AG10803 (cell line): ENCODE measurements around the gene MFAP2.
"Not testable (repeated sequence)": the region's sequence is repeated elsewhere in the genome, so short reads cannot be mapped to it uniquely, and the experiment has no call there.

Experiments used
- DNase-seq: peaks from one replicate; pipeline ENCODE4 v3.0.0; 2010; ENCODE audit warnings: low read depth
- H3K4me3 ChIP-seq: 2 replicates; pipeline ENCODE4 v1.5.1; 2011; ENCODE audit warnings: mild to moderate bottlenecking, low read length, control low read depth
- CTCF ChIP-seq: conservative IDR thresholded peaks from 2 replicates; pipeline ENCODE4 v1.5.1; 2011; ENCODE audit warnings: mild to moderate bottlenecking, low read length, control low read depth, inconsistent platforms

The MFAP2 gene

GRCh38 chr1:16929146-16930041 is 51.0 kb downstream of the MFAP2 start:
- not testable (repeated sequence) for H3K4me3 ChIP-seq, DNase-seq

- H3K4me3 ChIP-seq = no peak overlapping the region
- TF ChIP-seq CTCF = no peak
- no peak for DNase-seq
Observed at GRCh38 chr1:16927711-16928485, 52.5 kb downstream of the MFAP2 start.

GRCh38 chr1:16927256-16927655 is 53.2 kb downstream of the MFAP2 start:
- no peak for DNase-seq
- H3K4me3 ChIP-seq = no peak overlapping the region
- TF ChIP-seq CTCF = no peak

- no peak for TF ChIP-seq CTCF
- no peak overlapping the region for H3K4me3 ChIP-seq
- no peak for DNase-seq
Observed at GRCh38 chr1:16926491-16927073, 53.8 kb downstream of the MFAP2 start.

- no peak for DNase-seq
- no peak for TF ChIP-seq CTCF
Observed at GRCh38 chr1:16925635-16926490, 54.6 kb downstream of the MFAP2 start.

GRCh38 chr1:16924919-16925477 is 55.4 kb downstream of the MFAP2 start:
- no peak; the same call in 1 of the 2 replicates for TF ChIP-seq CTCF
- no peak for DNase-seq
- no peak overlapping the region for H3K4me3 ChIP-seq

More at GRCh38 chr1:16925635-16926490, 54.6 kb downstream of the MFAP2 start:
- H3K4me3 ChIP-seq = no peak overlapping the region
